SK-N-MC (cell line): Measurements from ENCODE around the gene GTSF1L.

ENCODE experiments used
- EZH2 ChIP-seq: fragments of 200-600 bp; sonication (generic); IDR thresholded peaks from one replicate; pipeline ENCODE4 v1.6.1; 2017; ENCODE audit warnings: antibody characterized with exemption
- POLR2AphosphoS5 ChIP-seq: IDR thresholded peaks from 2 replicates; pipeline ENCODE4 v1.6.1; 2012; ENCODE audit warnings: mild to moderate bottlenecking, low read depth, low read length, borderline replicate concordance

GRCh38 chr20:43751167-43752050, 24.6 kb upstream of the GTSF1L start:
- no peak for TF ChIP-seq EZH2
- TF ChIP-seq POLR2AphosphoS5, result no peak
